ENCODE data around the gene VN1R5.
"Not testable (repeated sequence)": the region's sequence is repeated elsewhere in the genome, so short reads cannot be mapped to it uniquely, and the experiment has no call there.

The VN1R5 gene

GRCh38 chr1:247255772-247256171 is at the start of gene VN1R5:
Gene VN1R5, plus strand, starts transcription at chr1:247256072.
- DNase-seq: not testable (repeated sequence)

- no peak for DNase-seq
These were observed 46.5 kb upstream of the VN1R5 start for GRCh38 chr1:247209396-247209795.

DNA sequence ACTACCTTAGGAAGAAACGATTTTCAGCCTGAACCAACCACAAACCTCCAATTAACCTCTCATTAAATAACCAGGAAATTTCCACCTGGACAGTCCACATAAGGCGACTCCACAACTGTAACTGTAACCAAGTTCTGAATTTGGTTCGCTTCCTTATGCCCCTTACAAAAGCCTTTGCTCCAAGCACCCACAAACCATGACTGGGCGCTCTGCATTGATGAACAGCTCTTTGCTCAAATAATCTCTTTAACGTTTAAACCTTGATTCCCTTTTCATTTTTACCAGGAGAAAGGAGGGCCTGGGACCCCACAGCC is 45.9 kb upstream of the VN1R5 start:
- DNase-seq: peak; percentile 23

DNA sequence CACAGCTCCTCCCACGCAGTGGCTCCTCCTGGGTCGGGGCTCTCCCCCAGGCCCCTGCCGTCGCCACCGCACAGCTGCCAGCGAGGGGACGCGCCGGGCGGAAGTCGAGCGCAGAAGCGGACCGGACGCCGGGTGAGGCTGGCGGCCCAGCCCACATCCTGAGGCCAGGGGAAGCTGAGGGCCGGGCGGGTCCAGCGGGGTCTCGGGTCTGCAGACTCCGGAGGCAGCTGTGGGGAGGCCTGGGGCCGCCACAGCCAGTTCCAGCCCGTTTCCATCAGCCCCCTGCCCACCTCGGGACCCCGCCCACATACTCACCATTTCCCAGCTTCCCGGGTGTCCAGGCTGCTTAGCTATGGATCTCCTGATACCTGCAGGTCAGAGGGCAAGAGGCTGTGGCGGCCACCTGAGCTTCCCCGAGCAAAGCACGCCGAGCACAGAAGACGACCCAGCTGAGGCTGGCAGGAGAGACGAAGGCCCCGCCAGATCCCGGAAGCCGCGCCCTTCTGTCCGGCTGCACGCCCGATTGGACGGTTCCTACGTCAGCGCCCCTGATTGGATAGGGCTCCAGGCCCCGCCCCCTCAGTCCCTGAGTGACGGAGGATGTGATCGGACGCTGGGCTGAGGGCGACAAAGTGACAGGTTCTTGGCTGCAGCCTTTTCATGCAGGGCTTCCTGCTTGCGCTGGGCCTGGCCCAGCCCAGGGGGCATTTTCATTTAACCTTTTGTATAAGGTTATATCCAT is 45.3 kb upstream of the VN1R5 start:
- DNase-seq: peak; percentile 87

DNA sequence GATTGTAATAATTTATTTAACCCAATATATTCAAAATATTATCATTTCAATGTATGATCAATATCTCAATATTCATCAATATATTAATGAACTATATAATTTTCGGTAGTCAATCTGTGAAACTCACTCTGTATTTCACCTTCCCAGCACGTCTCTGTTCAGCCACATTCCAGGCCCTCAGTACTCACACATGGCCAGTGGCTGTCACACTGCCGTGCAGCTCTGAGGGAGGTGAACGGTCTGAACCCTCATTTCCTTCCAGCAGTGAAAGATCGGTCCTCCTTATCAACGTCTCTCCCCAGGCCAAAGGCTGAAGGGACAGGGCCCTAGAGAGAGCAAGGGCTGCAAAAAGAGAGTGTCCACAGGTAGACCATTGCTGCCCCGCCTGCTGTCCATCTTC is 44.5 kb upstream of the VN1R5 start:
- DNase-seq: no peak

DNA sequence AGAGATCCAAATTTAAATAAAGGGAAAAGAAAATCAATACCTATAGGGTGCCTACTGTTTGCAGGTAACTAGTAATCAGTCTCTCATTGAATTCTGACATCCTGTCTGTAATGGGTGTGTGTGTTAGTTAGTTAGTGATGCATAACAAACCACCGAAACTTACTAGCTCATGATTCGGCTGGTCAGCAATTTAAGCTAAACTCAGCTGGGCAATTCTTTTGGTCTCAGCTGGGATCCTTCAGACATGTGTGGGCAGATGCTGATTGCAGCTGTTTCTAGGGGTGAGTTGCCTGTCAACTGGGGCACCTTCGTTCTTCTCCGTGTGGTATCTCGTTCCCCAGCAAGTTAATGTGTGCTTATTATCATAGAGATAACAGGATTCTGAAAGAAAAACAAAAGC is 43.9 kb upstream of the VN1R5 start:
- no peak for DNase-seq

- DNase-seq: no peak
These were observed 43.0 kb upstream of the VN1R5 start for GRCh38 chr1:247212627-247213617.

- DNase-seq: no peak
These were observed 39.6 kb upstream of the VN1R5 start for GRCh38 chr1:247216261-247216660.

DNA sequence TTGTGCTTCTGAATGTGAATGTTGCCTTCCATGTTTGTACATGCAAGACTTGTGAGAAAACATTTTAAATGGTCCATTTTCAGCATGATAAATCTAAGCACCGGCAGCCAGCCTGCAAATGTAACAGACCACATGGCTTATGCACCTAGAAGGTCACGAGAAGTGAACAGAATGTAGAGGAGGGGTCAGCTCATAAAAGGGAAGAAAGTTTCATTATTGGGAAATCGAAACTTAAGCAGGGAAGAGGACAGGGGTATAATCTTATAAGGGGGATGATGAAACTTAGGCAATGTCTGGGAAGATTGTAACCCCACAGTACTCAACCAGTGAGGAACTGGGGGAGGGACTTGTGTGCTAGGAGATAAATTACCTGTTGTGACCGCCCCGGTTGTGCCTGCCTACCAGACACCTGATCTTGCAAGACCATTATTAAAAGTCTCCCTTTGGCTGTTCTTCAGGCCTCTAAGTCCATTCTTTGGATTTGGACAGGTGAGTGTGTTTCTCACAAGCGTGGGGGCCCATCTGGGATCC is 37.7 kb upstream of the VN1R5 start:
- DNase-seq: no peak

DNA sequence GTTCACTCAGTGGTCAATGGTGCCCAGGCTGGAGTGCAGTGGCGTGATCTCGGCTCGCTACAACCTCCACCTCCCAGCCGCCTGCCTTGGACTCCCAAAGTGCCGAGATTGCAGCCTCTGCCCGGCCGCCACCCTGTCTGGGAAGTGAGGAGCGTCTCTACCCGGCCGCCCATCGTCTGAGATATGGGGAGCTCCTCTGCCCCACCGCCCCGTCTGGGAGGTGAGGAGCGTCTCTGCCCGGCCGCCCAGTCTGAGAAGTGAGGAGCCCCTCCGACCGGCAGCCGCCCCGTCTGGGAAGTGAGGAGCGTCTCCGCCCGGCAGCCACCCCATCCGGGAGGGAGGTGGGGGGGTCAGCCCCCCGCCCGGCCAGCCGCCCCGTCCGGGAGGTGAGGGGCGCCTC is 35.6 kb upstream of the VN1R5 start:
- DNase-seq: not testable (repeated sequence)

- DNase-seq: no peak
These were observed 33.0 kb upstream of the VN1R5 start for GRCh38 chr1:247222840-247223239.

GRCh38 chr1:247224822-247225221 is 31.1 kb upstream of the VN1R5 start:
- no peak for DNase-seq

DNA sequence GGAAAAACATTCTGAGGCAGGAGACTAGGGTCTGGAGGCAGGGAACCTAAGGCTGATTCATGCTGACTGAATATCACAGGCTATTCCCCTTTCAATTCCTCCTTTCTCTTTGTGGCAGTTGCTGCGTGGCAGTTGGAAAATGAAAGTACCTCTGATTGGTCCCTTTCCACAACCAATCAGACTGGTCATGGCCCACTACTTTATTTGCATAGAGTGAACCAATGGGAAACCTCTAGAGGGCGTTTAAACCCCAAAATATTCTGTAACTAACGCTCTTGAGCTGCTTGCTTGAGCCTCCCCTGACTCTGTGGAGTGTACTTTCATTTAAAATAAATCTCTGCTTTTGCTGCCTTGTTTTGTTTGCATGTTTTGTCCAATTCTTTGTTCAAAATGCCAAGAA is 27.7 kb upstream of the VN1R5 start:
- DNase-seq: no peak

- DNase-seq: no peak
These were observed 14.2 kb upstream of the VN1R5 start for GRCh38 chr1:247241691-247242090.

- DNase-seq: no peak
These were observed 12.2 kb upstream of the VN1R5 start for GRCh38 chr1:247243524-247244137.

GRCh38 chr1:247246325-247247115 is 9.4 kb upstream of the VN1R5 start:
- DNase-seq: no peak

DNA sequence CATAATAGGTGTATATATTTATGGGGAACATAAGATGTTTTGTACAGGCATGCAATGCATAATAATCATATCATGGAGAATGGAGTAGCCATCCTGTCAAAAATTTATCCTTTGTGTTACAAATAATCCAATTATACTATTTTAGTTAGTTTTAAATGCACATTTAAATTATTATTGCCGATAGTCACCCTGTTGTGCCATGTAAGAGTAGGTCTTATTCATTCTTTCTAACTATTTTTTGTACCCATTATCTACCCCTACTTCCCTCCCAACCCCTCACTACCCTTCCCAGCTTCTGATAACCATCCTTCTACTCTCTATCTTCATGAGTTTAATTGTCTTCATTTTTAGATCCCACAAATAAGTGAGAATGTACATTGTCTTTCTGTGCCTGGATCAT is 8.3 kb upstream of the VN1R5 start:
- no peak for DNase-seq

GRCh38 chr1:247266053-247266452 is 10.2 kb downstream of the VN1R5 start:
- no peak for DNase-seq

DNA sequence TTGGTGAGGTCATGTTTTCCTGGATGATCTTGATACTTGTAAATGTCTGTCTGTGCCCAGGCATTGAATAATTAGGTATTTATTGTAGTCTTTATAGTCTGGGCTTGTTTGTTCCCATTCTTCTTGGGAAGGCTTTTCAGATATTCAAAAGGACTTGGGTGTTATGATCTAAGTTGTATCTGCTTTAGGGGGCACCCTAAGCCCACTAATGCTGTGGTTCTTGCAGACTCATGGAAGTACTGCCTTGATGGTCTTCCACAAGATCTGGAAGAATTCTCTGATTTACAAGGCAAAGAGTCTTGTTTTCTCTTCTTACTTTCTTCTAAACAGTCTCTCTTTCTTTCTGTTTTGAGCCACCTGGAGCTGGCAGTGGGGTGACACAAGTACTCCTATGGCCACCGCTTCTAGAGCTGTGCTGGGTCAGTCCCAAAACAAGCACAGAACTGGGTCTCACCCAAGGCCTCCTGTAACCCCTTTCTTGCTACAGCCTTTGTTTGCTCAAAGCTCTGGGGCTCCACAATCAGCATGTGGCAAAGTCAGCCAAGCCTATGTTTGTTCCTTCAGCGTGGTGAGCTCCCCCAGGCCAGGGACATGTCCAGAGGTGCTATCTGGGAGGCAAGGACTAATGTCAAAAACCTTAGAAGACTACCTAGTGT is 12.6 kb downstream of the VN1R5 start:
- DNase-seq: no peak

GRCh38 chr1:247269133-247269532 is 13.3 kb downstream of the VN1R5 start:
- DNase-seq: no peak

GRCh38 chr1:247270003-247270402 is 14.1 kb downstream of the VN1R5 start:
- DNase-seq: no peak

DNA sequence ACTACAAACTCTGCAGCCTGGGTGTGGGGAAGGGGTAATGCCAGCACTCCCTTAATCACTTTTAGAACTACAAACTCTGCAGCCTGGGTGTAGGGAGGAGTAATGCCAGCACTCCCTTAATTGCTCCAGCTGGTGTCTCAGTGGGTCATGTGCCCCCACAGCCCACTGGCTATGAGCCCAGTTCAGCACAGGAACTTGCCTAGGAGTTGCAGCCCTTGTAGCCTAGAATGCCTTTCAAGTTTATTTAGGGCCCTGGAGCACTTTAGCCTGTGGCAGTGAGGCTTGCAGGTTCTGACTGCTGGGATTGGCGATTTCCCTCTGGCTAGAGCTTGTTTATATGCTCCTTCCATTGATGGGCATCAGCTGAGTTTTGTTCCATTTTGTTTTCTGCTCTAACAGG is 17.1 kb downstream of the VN1R5 start:
- DNase-seq: no peak
